CD14-positive monocyte (primary cell): ENCODE measurements around the gene COL27A1. TPM values are rescaled to one million over a fixed set of nuclear protein-coding genes. Genes with fewer than 3 reads are reported as not detected.

ENCODE experiments used
- DNase-seq, 3 donors: peaks; one replicate each; pipeline ENCODE4 v3.0.0-alpha.2; 2011 to 2022
- H2AFZ ChIP-seq: 2 replicates; pipeline ENCODE4 v1.6.0; 2012; ENCODE audit warnings: mild to moderate bottlenecking, low read depth, low read length, inconsistent platforms; ENCODE audit not compliant: insufficient read depth, poor library complexity, severe bottlenecking
- H3K27ac ChIP-seq, 2 donors: 1 replicate in 1 of 2; 2 replicates in 1 of 2; pipeline ENCODE4 v1.5.1; 2012 to 2013; ENCODE audit warnings: low read length in 2 of 2, control low read depth in 1 of 2, inconsistent platforms in 1 of 2, low read depth in 1 of 2, mild to moderate bottlenecking in 1 of 2
- H3K27me3 ChIP-seq, 2 donors: one replicate each; pipeline versions ENCODE4 v1.6.0 to v1.6.1; 2011 to 2013; ENCODE audit warnings: low read length in 2 of 2; ENCODE audit not compliant: control insufficient read depth in 2 of 2, insufficient read depth in 2 of 2
- H3K36me3 ChIP-seq, 2 donors: replicated peaks in 1 of 2; 1 replicate in 1 of 2; 2 replicates in 1 of 2; pipeline versions ENCODE4 v1.5.1 to v1.6.1; 2012 to 2013; ENCODE audit warnings: low read length in 2 of 2, control low read depth in 1 of 2, inconsistent platforms in 1 of 2, mild to moderate bottlenecking in 1 of 2; ENCODE audit not compliant: insufficient read depth in 2 of 2, control insufficient read depth in 1 of 2
- H3K4me1 ChIP-seq, 2 donors: 1 replicate in 1 of 2; 2 replicates in 1 of 2; pipeline versions ENCODE4 v1.5.1 to v1.6.1; 2012 to 2013; ENCODE audit warnings: low read length in 2 of 2, control low read depth in 1 of 2, inconsistent platforms in 1 of 2, mild to moderate bottlenecking in 1 of 2, moderate library complexity in 1 of 2; ENCODE audit not compliant: insufficient read depth in 2 of 2, control insufficient read depth in 1 of 2
- H3K4me2 ChIP-seq: replicated peaks from 2 replicates; pipeline ENCODE3; 2012; ENCODE audit warnings: low read length, moderate library complexity, mild to moderate bottlenecking; ENCODE audit not compliant: poor library complexity, severe bottlenecking; ENCODE audit errors: extremely low read depth
- H3K4me3 ChIP-seq, 3 experiments: fragments of 200-600 bp in 1 of 3; sonication (generic) in 1 of 3; replicated peaks in 1 of 3; 1 replicate in 2 of 3; 2 replicates in 1 of 3; pipeline ENCODE4 v1.5.1; 2011 to 2013; ENCODE audit warnings: low read length in 3 of 3, mild to moderate bottlenecking in 3 of 3, control low read depth in 2 of 3, low read depth in 2 of 3, inconsistent platforms in 1 of 3, moderate library complexity in 1 of 3
- H3K79me2 ChIP-seq: 2 replicates; pipeline ENCODE4 v1.6.0; 2012; ENCODE audit warnings: mild to moderate bottlenecking, control low read depth, inconsistent platforms, low read length, moderate library complexity; ENCODE audit not compliant: insufficient read depth
- H3K9ac ChIP-seq: 2 replicates; pipeline ENCODE4 v1.6.0; 2017; ENCODE audit warnings: low read length, mild to moderate bottlenecking; ENCODE audit not compliant: insufficient read depth, poor library complexity, severe bottlenecking
- H3K9me3 ChIP-seq, 2 donors: replicated peaks in 1 of 2; 1 replicate in 1 of 2; 2 replicates in 1 of 2; pipeline versions ENCODE4 v1.5.1 to v1.6.1; 2012 to 2013; ENCODE audit warnings: low read length in 2 of 2, control low read depth in 1 of 2; ENCODE audit not compliant: control insufficient read depth in 1 of 2, insufficient read depth in 1 of 2
- H4K20me1 ChIP-seq: 2 replicates; pipeline ENCODE4 v1.6.0; 2012; ENCODE audit warnings: mild to moderate bottlenecking, low read length, control low read depth, moderate library complexity; ENCODE audit not compliant: insufficient read depth
- H3K27ac Mint-ChIP-seq, 7 donors: one replicate each; pipeline ENCODE4 v1.8.0; 2020; ENCODE audit warnings: mild to moderate bottlenecking in 7 of 7, mixed read lengths in 7 of 7, moderate library complexity in 6 of 7, inconsistent platforms in 2 of 7
- H3K27me3 Mint-ChIP-seq, 3 donors: one replicate each; pipeline ENCODE4 v1.8.0; 2021 to 2022; ENCODE audit warnings: low read depth in 3 of 3, mild to moderate bottlenecking in 3 of 3, mixed read lengths in 3 of 3, moderate library complexity in 3 of 3, inconsistent platforms in 1 of 3
- H3K36me3 Mint-ChIP-seq, 2 donors: one replicate each; pipeline ENCODE4 v1.8.0; 2020; ENCODE audit warnings: mixed read lengths in 2 of 2, inconsistent platforms in 1 of 2, mild to moderate bottlenecking in 1 of 2
- H3K4me1 Mint-ChIP-seq: one replicate; pipeline ENCODE4 v1.8.0; 2020; ENCODE audit warnings: mild to moderate bottlenecking, mixed read lengths
- H3K4me3 Mint-ChIP-seq, 2 donors: one replicate each; pipeline ENCODE4 v1.8.0; 2020; ENCODE audit warnings: mild to moderate bottlenecking in 2 of 2, mixed read lengths in 2 of 2, moderate library complexity in 1 of 2
- H3K9me3 Mint-ChIP-seq, 7 donors: one replicate each; pipeline ENCODE4 v1.8.0; 2020 to 2022; ENCODE audit warnings: mixed read lengths in 7 of 7, mild to moderate bottlenecking in 6 of 7, moderate library complexity in 6 of 7, inconsistent platforms in 2 of 7
- WGBS: methylation state at CpG from one replicate; pipeline ENCODE4 v1.1.5; 2013; ENCODE audit warnings: missing lambda C conversion rate; ENCODE audit not compliant: insufficient coverage; 5-methylcytosine and 5-hydroxymethylcytosine counted together
- intact Hi-C, 2 donors: fragments of 100-400 bp; cut with micrococcal nuclease; formaldehyde crosslinking; loops; one replicate each; pipeline versions ENCODE4 v1.15.0 to v1.15.1; 2023
- polyA plus RNA-seq, 3 donors: library from polyadenylated mRNA; depleted of rRNA in 1 of 3; unstranded in 2 of 3; stranded (reverse) in 1 of 3; fragments of 300-500 nt in 2 of 3; fragments of >200 nt in 1 of 3; fragmentation: Illumina TruSeq in 2 of 3; gene quantifications; 1 replicate in 2 of 3; 2 replicates in 1 of 3; pipeline ENCODE4 v1.2.3, GENCODE V29; 2012 to 2021
- TF ChIP-seq, protein P1 (sequence below): fragments of 200-600 bp; IDR thresholded peaks from one replicate; pipeline ENCODE4 v1.8.0; 2022; ENCODE audit warnings: antibody characterized with exemption, mild to moderate bottlenecking

COL27A1 gene
- polyA plus RNA-seq, 3 donors: 0.03 TPM; not detected in 2

DNA sequence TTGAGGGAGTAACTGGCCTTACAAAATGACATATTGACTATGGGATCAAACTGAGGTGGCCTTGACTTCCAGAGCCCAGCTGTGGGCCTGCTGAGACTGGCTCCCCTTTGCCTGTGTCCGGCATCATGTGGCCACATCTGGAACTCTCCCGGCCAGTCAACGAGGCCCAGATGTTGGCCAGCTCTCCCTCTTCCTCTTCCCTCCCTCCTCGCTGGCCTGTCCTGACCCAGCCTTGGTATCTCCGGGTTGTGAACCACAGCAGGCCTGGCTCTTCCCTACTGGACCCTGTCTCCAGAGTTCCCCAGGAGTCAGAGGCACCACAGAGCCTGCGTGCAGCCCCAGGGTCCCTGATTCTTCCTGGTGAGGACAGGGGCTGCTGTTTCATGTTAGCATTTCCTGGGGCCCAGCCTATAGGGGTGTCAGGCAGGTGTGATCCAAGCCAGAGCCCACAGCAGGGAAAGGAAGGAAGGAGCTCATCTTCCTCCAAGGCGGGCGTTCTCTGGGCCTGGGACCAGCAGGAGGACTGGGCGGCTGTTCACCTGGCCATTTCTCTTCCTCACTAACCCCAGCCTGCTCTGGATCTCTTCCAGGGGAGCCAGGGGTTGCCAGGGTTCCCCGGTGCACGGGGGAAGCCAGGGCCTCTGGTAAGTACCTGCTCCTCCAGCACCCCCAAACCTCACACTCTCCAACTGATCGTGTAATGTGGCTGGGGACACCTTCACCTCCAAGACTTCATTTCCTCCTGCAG lies 81.2 kb downstream of the COL27A1 start:
- no peaks in the 10 kb centered on the region for H3K79me2 ChIP-seq
- H3K36me3 ChIP-seq: no peaks in the 10 kb centered on the region
- no peak overlapping the region for H3K4me3 Mint-ChIP-seq
- H3K4me3 ChIP-seq: no peak overlapping the region
- H3K9ac ChIP-seq: no peak overlapping the region
- peaks cover 4% of the 10 kb centered on the region for H3K4me1 Mint-ChIP-seq
- no peak overlapping the region for H2AFZ ChIP-seq
- DNase-seq: no peak
- H3K27ac Mint-ChIP-seq: peak overlapping the region in 1 of 7 donors; percentile 11
- no peaks in the 10 kb centered on the region for H4K20me1 ChIP-seq
- no peaks in the 10 kb centered on the region for H3K4me1 ChIP-seq
- H3K9me3 Mint-ChIP-seq: no peaks in the 10 kb centered on the region
- TF ChIP-seq, protein P1, sequence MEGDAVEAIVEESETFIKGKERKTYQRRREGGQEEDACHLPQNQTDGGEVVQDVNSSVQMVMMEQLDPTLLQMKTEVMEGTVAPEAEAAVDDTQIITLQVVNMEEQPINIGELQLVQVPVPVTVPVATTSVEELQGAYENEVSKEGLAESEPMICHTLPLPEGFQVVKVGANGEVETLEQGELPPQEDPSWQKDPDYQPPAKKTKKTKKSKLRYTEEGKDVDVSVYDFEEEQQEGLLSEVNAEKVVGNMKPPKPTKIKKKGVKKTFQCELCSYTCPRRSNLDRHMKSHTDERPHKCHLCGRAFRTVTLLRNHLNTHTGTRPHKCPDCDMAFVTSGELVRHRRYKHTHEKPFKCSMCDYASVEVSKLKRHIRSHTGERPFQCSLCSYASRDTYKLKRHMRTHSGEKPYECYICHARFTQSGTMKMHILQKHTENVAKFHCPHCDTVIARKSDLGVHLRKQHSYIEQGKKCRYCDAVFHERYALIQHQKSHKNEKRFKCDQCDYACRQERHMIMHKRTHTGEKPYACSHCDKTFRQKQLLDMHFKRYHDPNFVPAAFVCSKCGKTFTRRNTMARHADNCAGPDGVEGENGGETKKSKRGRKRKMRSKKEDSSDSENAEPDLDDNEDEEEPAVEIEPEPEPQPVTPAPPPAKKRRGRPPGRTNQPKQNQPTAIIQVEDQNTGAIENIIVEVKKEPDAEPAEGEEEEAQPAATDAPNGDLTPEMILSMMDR: no peak
- H3K27ac ChIP-seq: no peak overlapping the region
- H3K27me3 ChIP-seq: no peaks in the 10 kb centered on the region
- 74% methylated on average over 8 of the region's 12 CpGs for WGBS
- H3K9me3 ChIP-seq: no peaks in the 10 kb centered on the region
- H3K27me3 Mint-ChIP-seq: peaks cover 5 to 11% (median 7%) of the 10 kb centered on the region in 3 donors
- no peak overlapping the region for H3K4me2 ChIP-seq
- intact Hi-C loops: no loop called here
- H3K36me3 Mint-ChIP-seq: no peaks in the 10 kb centered on the region

DNA sequence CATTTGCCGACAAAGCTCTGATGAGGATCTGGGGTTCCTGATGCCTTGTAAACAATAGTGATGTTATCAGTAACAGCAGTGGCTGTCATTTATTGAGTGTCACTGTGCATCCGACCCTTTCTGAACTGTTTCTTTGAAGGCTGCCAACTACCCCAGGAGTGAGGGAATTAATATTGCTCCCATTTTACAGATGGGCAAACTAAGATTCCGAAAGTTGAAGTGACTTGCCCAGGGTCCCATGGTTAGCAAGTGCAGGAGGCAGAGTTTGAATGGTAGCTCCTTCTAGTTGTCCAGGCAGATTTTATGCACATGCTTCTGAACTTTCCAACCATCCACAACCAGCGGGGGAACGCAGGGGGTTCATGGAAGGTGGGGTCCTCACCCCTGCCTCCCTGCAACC lies 81.9 kb downstream of the COL27A1 start:
- no peak overlapping the region for H3K9ac ChIP-seq
- no peaks in the 10 kb centered on the region for H3K27me3 ChIP-seq
- WGBS: 88% methylated on average over 3 of the region's 5 CpGs
- TF ChIP-seq, protein P1: no peak
- Mint-ChIP-seq H3K27me3 (peaks cover 7 to 11% (median 9%) of the 10 kb centered on the region in 3 donors), H3K36me3 (no peaks in the 10 kb centered on the region), H3K9me3 (no peaks in the 10 kb centered on the region), H3K4me3 (no peak overlapping the region), H3K4me1 (peaks cover 4% of the 10 kb centered on the region), H3K27ac (no peak overlapping the region)
- H3K4me3 ChIP-seq: no peak overlapping the region
- H3K9me3 ChIP-seq: no peaks in the 10 kb centered on the region
- no peak overlapping the region for H3K27ac ChIP-seq
- H3K79me2 ChIP-seq: no peaks in the 10 kb centered on the region
- H4K20me1 ChIP-seq: no peaks in the 10 kb centered on the region
- H3K4me2 ChIP-seq: no peak overlapping the region
- no peak overlapping the region for H2AFZ ChIP-seq
- H3K4me1 ChIP-seq: no peaks in the 10 kb centered on the region
- H3K36me3 ChIP-seq: no peaks in the 10 kb centered on the region
- no peak for DNase-seq
- intact Hi-C loops: no loop called here
